Activated T-cell treated with anti-CD3 and anti-CD28 coated beads, Interleukin-2, amount 50 U/mL, for 24 hours (primary cell): ENCODE results near the gene CCDC83.
"Not testable (repeated sequence)": the region's sequence is repeated elsewhere in the genome, so short reads cannot be mapped to it uniquely, and the experiment has no call there.

Experiments
- DNase-seq: peaks from one replicate; pipeline ENCODE4 v3.0.0-alpha.2; 2020
- H3K27ac Mint-ChIP-seq: 2 replicates; pipeline ENCODE4 v1.8.0; 2020; ENCODE audit warnings: mild to moderate bottlenecking, mixed read lengths
- H3K27me3 Mint-ChIP-seq: 2 replicates; pipeline ENCODE4 v1.8.0; 2020; ENCODE audit warnings: mixed read lengths
- H3K36me3 Mint-ChIP-seq: 2 replicates; pipeline ENCODE4 v1.8.0; 2020; ENCODE audit warnings: low read depth, mixed read lengths
- H3K4me1 Mint-ChIP-seq: 2 replicates; pipeline ENCODE4 v1.8.0; 2020; ENCODE audit warnings: low read depth, mixed read lengths
- H3K4me3 Mint-ChIP-seq: 2 replicates; pipeline ENCODE4 v1.8.0; 2020; ENCODE audit warnings: mild to moderate bottlenecking, moderate library complexity, mixed read lengths
- H3K9me3 Mint-ChIP-seq: 2 replicates; pipeline ENCODE4 v1.8.0; 2020; ENCODE audit warnings: mixed read lengths

Gene CCDC83

GRCh38 chr11:85825616-85826015 is 29.6 kb upstream of the CCDC83 start:
- H3K36me3 Mint-ChIP-seq = no peaks in the 10 kb centered on the region
- H3K4me1 Mint-ChIP-seq = peaks cover 78% of the 10 kb centered on the region
- H3K9me3 Mint-ChIP-seq = no peaks in the 10 kb centered on the region
- no peak overlapping the region for H3K4me3 Mint-ChIP-seq
- DNase-seq = no peak
- H3K27ac Mint-ChIP-seq = no peak overlapping the region
- H3K27me3 Mint-ChIP-seq = no peaks in the 10 kb centered on the region

GRCh38 chr11:85826116-85826855 is 28.9 kb upstream of the CCDC83 start:
- no peaks in the 10 kb centered on the region for H3K27me3 Mint-ChIP-seq
- no peaks in the 10 kb centered on the region for H3K9me3 Mint-ChIP-seq
- DNase-seq = peak; percentile 51
- H3K4me3 Mint-ChIP-seq = no peak overlapping the region
- H3K36me3 Mint-ChIP-seq = no peaks in the 10 kb centered on the region
- H3K27ac Mint-ChIP-seq = peak overlapping the region; percentile 80
- peaks cover 76% of the 10 kb centered on the region for H3K4me1 Mint-ChIP-seq

- Mint-ChIP-seq H3K27me3 (no peaks in the 10 kb centered on the region), H3K27ac (peak overlapping the region; percentile 80), H3K9me3 (no peaks in the 10 kb centered on the region), H3K36me3 (no peaks in the 10 kb centered on the region), H3K4me1 (peaks cover 59% of the 10 kb centered on the region), H3K4me3 (peak overlapping the region; percentile 6)
- DNase-seq = no peak
These were observed 27.2 kb upstream of the CCDC83 start for GRCh38 chr11:85827748-85828639.

GRCh38 chr11:85828640-85828978 is 26.6 kb upstream of the CCDC83 start:
- Mint-ChIP-seq H3K27ac (peak overlapping the region; percentile 42), H3K36me3 (no peaks in the 10 kb centered on the region), H3K4me1 (peaks cover 54% of the 10 kb centered on the region), H3K4me3 (no peak overlapping the region), H3K9me3 (no peaks in the 10 kb centered on the region), H3K27me3 (no peaks in the 10 kb centered on the region)
- no peak for DNase-seq

- H3K36me3 Mint-ChIP-seq = no peaks in the 10 kb centered on the region
These were observed 26.0 kb upstream of the CCDC83 start for GRCh38 chr11:85829172-85829571.

GRCh38 chr11:85831050-85831449 is 24.1 kb upstream of the CCDC83 start:
- H3K36me3 Mint-ChIP-seq = no peaks in the 10 kb centered on the region
- no peak for DNase-seq
- H3K9me3 Mint-ChIP-seq = peaks cover 9% of the 10 kb centered on the region
- H3K27ac Mint-ChIP-seq = no peak overlapping the region
- H3K4me3 Mint-ChIP-seq = no peak overlapping the region
- H3K27me3 Mint-ChIP-seq = no peaks in the 10 kb centered on the region
- H3K4me1 Mint-ChIP-seq = peaks cover 32% of the 10 kb centered on the region

More at GRCh38 chr11:85829172-85829571, 26.0 kb upstream of the CCDC83 start:
- Mint-ChIP-seq H3K4me1 (peaks cover 48% of the 10 kb centered on the region), H3K27me3 (no peaks in the 10 kb centered on the region), H3K9me3 (no peaks in the 10 kb centered on the region), H3K27ac (no peak overlapping the region), H3K4me3 (no peak overlapping the region)
- no peak for DNase-seq

- no peaks in the 10 kb centered on the region for H3K36me3 Mint-ChIP-seq
- peaks cover 11% of the 10 kb centered on the region for H3K9me3 Mint-ChIP-seq
- H3K27me3 Mint-ChIP-seq = no peaks in the 10 kb centered on the region
- no peak overlapping the region for H3K4me3 Mint-ChIP-seq
- no peak for DNase-seq
- H3K27ac Mint-ChIP-seq = no peak overlapping the region
- no peaks in the 10 kb centered on the region for H3K4me1 Mint-ChIP-seq
These were observed 19.9 kb upstream of the CCDC83 start for GRCh38 chr11:85835263-85835662.

- peaks cover 11% of the 10 kb centered on the region for H3K9me3 Mint-ChIP-seq
- H3K4me3 Mint-ChIP-seq = no peak overlapping the region
- H3K4me1 Mint-ChIP-seq = peaks cover 1% of the 10 kb centered on the region
- DNase-seq = no peak
- no peaks in the 10 kb centered on the region for H3K27me3 Mint-ChIP-seq
- no peaks in the 10 kb centered on the region for H3K36me3 Mint-ChIP-seq
- no peak overlapping the region for H3K27ac Mint-ChIP-seq
These were observed 19.5 kb upstream of the CCDC83 start for GRCh38 chr11:85835729-85836128.

GRCh38 chr11:85840932-85841331 is 14.3 kb upstream of the CCDC83 start:
- DNase-seq, H3K9me3 Mint-ChIP-seq, H3K27ac Mint-ChIP-seq, H3K4me3 Mint-ChIP-seq, H3K27me3 Mint-ChIP-seq, H3K36me3 Mint-ChIP-seq: not testable (repeated sequence)
- peaks cover 19% of the 10 kb centered on the region for H3K4me1 Mint-ChIP-seq

GRCh38 chr11:85843929-85844328 is 11.3 kb upstream of the CCDC83 start:
- Mint-ChIP-seq H3K36me3 (no peaks in the 10 kb centered on the region), H3K4me3 (no peak overlapping the region)

GRCh38 chr11:85844439-85845123 is 10.6 kb upstream of the CCDC83 start:
- Mint-ChIP-seq H3K27me3 (no peaks in the 10 kb centered on the region), H3K9me3 (peaks cover 2% of the 10 kb centered on the region), H3K4me3 (no peak overlapping the region), H3K36me3 (no peaks in the 10 kb centered on the region), H3K4me1 (peaks cover 20% of the 10 kb centered on the region), H3K27ac (no peak overlapping the region)
- no peak for DNase-seq

More at GRCh38 chr11:85843929-85844328, 11.3 kb upstream of the CCDC83 start:
- no peak for DNase-seq
- no peaks in the 10 kb centered on the region for H3K27me3 Mint-ChIP-seq
- peaks cover 20% of the 10 kb centered on the region for H3K4me1 Mint-ChIP-seq
- H3K27ac Mint-ChIP-seq = no peak overlapping the region
- H3K9me3 Mint-ChIP-seq = peaks cover 2% of the 10 kb centered on the region

GRCh38 chr11:85845124-85845631 is 10.0 kb upstream of the CCDC83 start:
- no peak for DNase-seq
- H3K4me1 Mint-ChIP-seq = peaks cover 20% of the 10 kb centered on the region
- no peak overlapping the region for H3K27ac Mint-ChIP-seq
- no peak overlapping the region for H3K4me3 Mint-ChIP-seq
- H3K9me3 Mint-ChIP-seq = peaks cover 3% of the 10 kb centered on the region
- H3K36me3 Mint-ChIP-seq = peaks cover 1% of the 10 kb centered on the region
- H3K27me3 Mint-ChIP-seq = no peaks in the 10 kb centered on the region

GRCh38 chr11:85847436-85847835 is 7.7 kb upstream of the CCDC83 start:
- DNase-seq = no peak
- Mint-ChIP-seq H3K27ac (no peak overlapping the region), H3K4me1 (peaks cover 15% of the 10 kb centered on the region), H3K36me3 (peaks cover 7% of the 10 kb centered on the region), H3K4me3 (no peak overlapping the region), H3K27me3 (no peaks in the 10 kb centered on the region), H3K9me3 (peaks cover 6% of the 10 kb centered on the region)

- peaks cover 15% of the 10 kb centered on the region for H3K4me1 Mint-ChIP-seq
- DNase-seq = no peak
- peaks cover 6% of the 10 kb centered on the region for H3K9me3 Mint-ChIP-seq
- no peaks in the 10 kb centered on the region for H3K27me3 Mint-ChIP-seq
- no peak overlapping the region for H3K4me3 Mint-ChIP-seq
- H3K36me3 Mint-ChIP-seq = peaks cover 7% of the 10 kb centered on the region
- no peak overlapping the region for H3K27ac Mint-ChIP-seq
These were observed 7.2 kb upstream of the CCDC83 start for GRCh38 chr11:85848006-85848405.
